Subcutaneous adipose tissue (tissue), 4 donors: ENCODE measurements around the gene OCA2. TPM values are rescaled to one million over a fixed set of nuclear protein-coding genes. Genes with fewer than 3 reads are reported as not detected.

Source experiments
- CTCF ChIP-seq: fragments of 450-650 bp; IDR thresholded peaks from one replicate; pipeline ENCODE4 v1.5.1; 2016; ENCODE audit warnings: low read depth, mild to moderate bottlenecking, control low read depth, antibody characterized with exemption, moderate library complexity
- total RNA-seq, 4 donors: library from RNA; depleted of rRNA; stranded (reverse); fragments of >200 nt; gene quantifications; one replicate each; pipeline ENCODE4 v1.1.0, GENCODE V29; 2016

The OCA2 gene
- total RNA-seq, 4 donors from 2014 or later, result 1.1 TPM; not detected in 3

GRCh38 chr15:27955087-27955486, 144.0 kb downstream of the OCA2 start:
- TF ChIP-seq CTCF, result no peak

DNA sequence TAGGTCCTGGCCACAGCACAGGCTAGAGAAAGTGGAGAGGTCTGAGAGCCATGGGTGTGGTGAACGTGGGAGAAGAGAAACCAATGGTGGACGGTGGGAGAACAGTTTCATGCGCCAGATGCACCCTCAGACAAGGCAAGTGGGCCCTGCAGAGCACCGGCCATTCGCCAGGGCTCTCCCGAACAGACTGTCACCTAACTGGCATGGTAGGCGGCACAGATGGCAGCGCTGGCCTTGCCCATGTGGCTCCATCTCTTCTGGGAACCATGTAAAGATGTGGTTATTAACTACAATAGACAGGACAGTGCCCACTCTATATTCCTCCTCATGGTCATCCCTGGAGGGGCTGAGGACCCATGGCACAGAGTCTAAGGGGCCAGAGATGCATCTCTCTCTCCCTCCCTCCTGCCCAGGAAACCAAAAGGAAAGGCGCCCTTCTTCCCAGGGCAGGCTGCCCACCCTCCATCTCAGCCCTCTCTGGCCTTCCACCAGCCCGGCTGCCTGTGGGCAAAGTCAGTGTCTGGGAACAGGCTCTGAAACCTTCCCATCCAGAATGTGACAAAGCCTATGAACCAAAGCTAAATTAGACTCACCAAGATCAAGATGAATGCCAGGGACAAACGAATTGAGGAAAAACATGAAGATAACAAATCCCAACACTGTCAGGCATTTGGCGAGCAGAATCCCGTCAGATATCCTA, 147.8 kb downstream of the OCA2 start:
- no peak for TF ChIP-seq CTCF

DNA sequence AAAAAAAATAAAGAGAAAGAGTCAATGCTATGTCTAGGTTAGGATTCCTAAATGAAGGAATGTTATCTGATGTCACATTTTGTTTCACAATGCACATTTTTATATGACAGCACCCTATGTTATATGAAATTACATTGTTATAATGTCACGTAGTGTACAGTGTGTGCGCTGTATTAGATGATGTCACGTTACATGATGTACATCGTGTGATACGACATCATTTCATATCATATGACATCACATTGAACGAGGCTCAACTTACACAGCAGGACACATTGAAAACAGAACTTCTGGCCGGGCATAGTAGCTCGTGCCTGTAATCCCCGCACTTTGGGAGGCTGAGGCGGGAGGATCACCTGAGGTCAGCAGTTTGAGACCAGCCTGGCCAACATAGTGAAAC, 150.0 kb downstream of the OCA2 start:
- TF ChIP-seq CTCF, result no peak

GRCh38 chr15:27939246-27939645, 159.9 kb downstream of the OCA2 start:
- no peak for TF ChIP-seq CTCF

GRCh38 chr15:27937851-27938250, 161.3 kb downstream of the OCA2 start:
- TF ChIP-seq CTCF, result no peak

DNA sequence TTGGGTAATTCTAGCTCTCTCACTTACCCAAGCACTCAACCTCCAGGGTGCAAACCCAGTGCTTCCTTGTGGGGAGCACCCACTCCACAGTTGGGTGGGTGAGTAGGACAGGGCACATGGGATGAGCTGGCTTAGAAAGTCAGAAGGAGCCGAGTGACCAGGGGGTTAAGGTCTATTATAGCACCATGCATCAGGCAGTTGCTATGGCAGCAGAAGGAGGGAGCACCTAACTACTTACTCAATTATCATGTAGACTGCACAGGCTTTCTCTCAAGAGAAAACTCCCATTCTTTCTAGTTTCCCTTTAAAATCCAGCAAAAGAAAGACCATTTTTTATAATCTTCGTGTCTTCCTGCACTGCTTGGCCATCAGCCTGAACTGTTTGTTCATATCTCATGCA, 163.0 kb downstream of the OCA2 start:
- no peak for TF ChIP-seq CTCF

DNA sequence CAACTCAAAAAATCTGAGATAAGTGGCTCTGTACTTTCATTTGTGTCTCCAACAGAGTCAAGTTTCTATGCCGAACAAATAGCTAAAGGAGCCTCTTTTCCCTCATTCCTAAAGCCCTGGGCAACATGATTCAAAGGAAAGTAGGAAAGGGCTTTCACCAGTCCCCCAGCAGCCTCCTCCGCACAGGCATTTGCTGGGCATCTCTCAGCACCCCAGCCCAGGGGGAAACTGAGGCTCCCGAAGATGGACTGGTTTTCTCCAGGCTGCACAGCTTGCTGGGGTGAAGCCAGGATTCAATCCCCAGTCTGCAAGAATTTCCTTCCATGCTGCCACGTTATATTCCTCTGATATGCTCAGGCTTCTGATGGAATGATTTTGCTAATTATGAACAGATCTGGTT, 163.8 kb downstream of the OCA2 start:
- no peak for TF ChIP-seq CTCF
